Calu3 (cell line): ENCODE data around the gene FCN2. TPM values are rescaled to one million over a fixed set of nuclear protein-coding genes. Genes with fewer than 3 reads are reported as not detected.

ENCODE experiments used
- BruUV-seq: library from RNA; stranded (reverse); fragments of 400-500 nt; replicated peaks from 2 replicates; lab custom pipeline; 2021; lab: Mats Ljungman, UMichigan
- CTCF ChIA-PET: fragments of 300-600 bp; sonication (Branson Sonifier 250); formaldehyde crosslinking; loops from one replicate; lab custom pipeline; 2022; ENCODE audit warnings: antibody characterized with exemption; lab: Charles Lee
- DNase-seq: peaks from one replicate; pipeline ENCODE4 v3.0.0; 2022
- H3K27ac Mint-ChIP-seq: one replicate; pipeline ENCODE4 v1.8.0; 2022; ENCODE audit warnings: mixed read lengths; ENCODE audit not compliant: unreplicated experiment
- H3K27me3 Mint-ChIP-seq: one replicate; pipeline ENCODE4 v1.8.0; 2022; ENCODE audit warnings: mixed read lengths; ENCODE audit not compliant: unreplicated experiment
- H3K36me3 Mint-ChIP-seq: one replicate; pipeline ENCODE4 v1.8.0; 2022; ENCODE audit warnings: mild to moderate bottlenecking, moderate library complexity, mixed read lengths; ENCODE audit not compliant: insufficient read depth, unreplicated experiment
- H3K4me1 Mint-ChIP-seq: one replicate; pipeline ENCODE4 v1.8.0; 2022; ENCODE audit warnings: mild to moderate bottlenecking, low read depth, mixed read lengths; ENCODE audit not compliant: unreplicated experiment
- H3K4me3 Mint-ChIP-seq: one replicate; pipeline ENCODE4 v1.8.0; 2022; ENCODE audit warnings: mild to moderate bottlenecking, low read depth, moderate library complexity, mixed read lengths; ENCODE audit not compliant: unreplicated experiment
- H3K9me3 Mint-ChIP-seq: one replicate; pipeline ENCODE4 v1.8.0; 2022; ENCODE audit warnings: low read depth, mixed read lengths; ENCODE audit not compliant: unreplicated experiment
- intact Hi-C: fragments of 100-400 bp; cut with micrococcal nuclease; formaldehyde crosslinking; loops from one replicate; pipeline ENCODE4 v1.10.0; 2022; ENCODE audit not compliant: unreplicated experiment
- total RNA-seq: library from RNA; stranded (reverse); gene quantifications from 2 replicates; pipeline ENCODE4 v1.2.3, GENCODE V29; 2022
- TF ChIP-seq, protein P1 (sequence below): fragments of 200-600 bp; IDR thresholded peaks from one replicate; pipeline ENCODE4 v1.8.0; 2022; ENCODE audit warnings: antibody characterized with exemption; ENCODE audit not compliant: unreplicated experiment

FCN2 gene
- total RNA-seq, 1 experiment from 2014 or later = not detected

DNA sequence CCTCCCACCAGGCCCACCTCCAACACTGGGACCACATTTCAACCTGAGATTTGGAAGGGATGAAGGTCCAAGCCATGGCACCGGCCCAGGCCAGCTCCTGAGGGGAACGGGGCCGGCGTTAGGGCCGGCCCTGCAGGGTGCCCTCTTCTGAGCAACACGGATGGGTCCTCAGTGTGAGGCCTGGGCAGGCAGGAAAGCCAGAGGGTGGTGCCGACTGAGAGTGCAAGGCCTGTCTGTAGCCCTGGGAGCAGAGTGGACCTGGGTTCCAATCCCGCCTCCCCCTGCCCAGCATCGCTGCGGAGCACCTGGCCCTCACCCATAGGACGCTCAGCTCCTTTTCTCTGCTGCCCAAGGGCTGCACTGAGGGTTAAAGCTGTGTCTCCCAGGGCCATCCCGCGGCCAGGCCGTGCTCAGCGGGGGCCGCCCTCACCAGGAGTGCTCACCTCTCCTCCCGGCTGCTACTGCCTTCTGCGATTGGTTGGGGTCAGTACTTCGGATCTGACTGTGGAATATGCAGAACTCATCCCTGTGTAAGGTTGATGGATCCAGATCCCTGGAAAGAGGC lies 44.1 kb upstream of the FCN2 start:
- Mint-ChIP-seq H3K9me3 (no peaks in the 10 kb centered on the region), H3K27ac (no peak overlapping the region), H3K4me1 (no peaks in the 10 kb centered on the region), H3K4me3 (no peak overlapping the region), H3K27me3 (no peaks in the 10 kb centered on the region), H3K36me3 (no peaks in the 10 kb centered on the region)
- DNase-seq = no peak
- intact Hi-C loops = no loop called here
- no TSS peak for BruUV-seq
- CTCF ChIA-PET = no interaction called here
- TF ChIP-seq, protein P1, sequence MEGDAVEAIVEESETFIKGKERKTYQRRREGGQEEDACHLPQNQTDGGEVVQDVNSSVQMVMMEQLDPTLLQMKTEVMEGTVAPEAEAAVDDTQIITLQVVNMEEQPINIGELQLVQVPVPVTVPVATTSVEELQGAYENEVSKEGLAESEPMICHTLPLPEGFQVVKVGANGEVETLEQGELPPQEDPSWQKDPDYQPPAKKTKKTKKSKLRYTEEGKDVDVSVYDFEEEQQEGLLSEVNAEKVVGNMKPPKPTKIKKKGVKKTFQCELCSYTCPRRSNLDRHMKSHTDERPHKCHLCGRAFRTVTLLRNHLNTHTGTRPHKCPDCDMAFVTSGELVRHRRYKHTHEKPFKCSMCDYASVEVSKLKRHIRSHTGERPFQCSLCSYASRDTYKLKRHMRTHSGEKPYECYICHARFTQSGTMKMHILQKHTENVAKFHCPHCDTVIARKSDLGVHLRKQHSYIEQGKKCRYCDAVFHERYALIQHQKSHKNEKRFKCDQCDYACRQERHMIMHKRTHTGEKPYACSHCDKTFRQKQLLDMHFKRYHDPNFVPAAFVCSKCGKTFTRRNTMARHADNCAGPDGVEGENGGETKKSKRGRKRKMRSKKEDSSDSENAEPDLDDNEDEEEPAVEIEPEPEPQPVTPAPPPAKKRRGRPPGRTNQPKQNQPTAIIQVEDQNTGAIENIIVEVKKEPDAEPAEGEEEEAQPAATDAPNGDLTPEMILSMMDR = no peak

DNA sequence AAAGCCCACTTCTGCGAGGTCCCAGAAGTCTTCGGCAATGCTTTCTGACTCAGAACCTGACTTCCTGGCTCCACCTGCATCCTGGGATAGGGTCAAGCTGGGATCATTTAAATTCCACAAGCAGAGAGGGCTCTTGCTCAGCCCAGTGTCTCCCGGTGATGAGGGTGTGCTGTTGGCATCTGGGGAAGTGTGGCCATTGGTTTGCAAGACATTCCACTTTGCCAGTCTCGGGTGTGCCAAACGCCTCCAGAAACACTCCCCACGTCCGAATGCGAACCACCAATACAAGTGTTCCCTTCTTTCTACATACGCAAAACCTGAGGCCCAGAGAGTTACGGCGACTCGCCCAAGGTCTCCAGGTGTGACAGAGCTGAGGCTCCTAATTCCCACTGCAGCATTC lies 43.1 kb upstream of the FCN2 start:
- no peak overlapping the region for H3K27ac Mint-ChIP-seq
- intact Hi-C loops = no loop called here
- H3K4me1 Mint-ChIP-seq = no peaks in the 10 kb centered on the region
- no peaks in the 10 kb centered on the region for H3K36me3 Mint-ChIP-seq
- BruUV-seq = no TSS peak
- DNase-seq = no peak
- H3K27me3 Mint-ChIP-seq = no peaks in the 10 kb centered on the region
- TF ChIP-seq, protein P1 = no peak
- CTCF ChIA-PET = no interaction called here
- H3K9me3 Mint-ChIP-seq = no peaks in the 10 kb centered on the region
- no peak overlapping the region for H3K4me3 Mint-ChIP-seq

DNA sequence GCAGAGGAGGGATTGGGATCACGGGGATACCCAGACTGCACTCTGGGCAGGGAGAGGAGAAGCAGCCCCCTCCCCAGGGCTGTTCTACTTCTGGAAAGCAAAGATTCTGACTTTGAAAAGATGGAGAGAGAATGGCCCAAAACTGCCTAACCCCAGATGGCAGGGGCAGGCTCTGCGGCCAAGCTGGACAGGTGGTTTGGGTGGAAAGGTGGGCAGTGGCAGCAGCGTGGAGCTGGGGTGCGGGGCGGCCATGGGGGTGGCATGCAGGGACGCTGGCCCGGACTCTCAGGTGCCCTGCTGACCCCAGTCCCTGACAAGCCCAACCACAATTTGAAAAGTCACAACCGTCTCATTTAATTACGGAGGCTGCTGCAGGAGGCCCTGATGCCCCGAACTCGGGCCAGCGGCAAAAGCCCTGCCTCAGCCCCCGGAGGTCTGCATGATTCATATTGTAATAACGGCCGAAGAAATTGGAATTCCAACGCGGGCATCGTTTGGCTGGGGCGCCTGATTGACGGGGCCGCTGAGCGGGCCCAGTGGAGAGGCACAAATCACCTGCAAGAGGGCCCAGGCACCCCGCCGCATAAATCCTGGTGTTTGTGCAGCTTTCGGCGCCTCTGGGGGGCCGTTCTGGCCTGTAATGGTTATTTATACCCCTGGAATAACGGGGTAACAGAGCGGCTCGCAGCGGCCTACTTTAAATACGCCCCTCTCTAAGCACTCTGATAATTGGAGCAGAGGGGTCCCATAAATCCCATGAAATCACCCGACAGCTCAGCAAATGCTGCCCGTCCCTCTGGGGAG lies 41.8 kb upstream of the FCN2 start:
- TF ChIP-seq, protein P1 = no peak
- no peak for DNase-seq
- Mint-ChIP-seq H3K4me1 (no peaks in the 10 kb centered on the region), H3K27ac (no peak overlapping the region), H3K4me3 (no peak overlapping the region), H3K36me3 (no peaks in the 10 kb centered on the region), H3K9me3 (no peaks in the 10 kb centered on the region), H3K27me3 (no peaks in the 10 kb centered on the region)
- no TSS peak for BruUV-seq
- intact Hi-C loops = no loop called here
- CTCF ChIA-PET = no interaction called here

DNA sequence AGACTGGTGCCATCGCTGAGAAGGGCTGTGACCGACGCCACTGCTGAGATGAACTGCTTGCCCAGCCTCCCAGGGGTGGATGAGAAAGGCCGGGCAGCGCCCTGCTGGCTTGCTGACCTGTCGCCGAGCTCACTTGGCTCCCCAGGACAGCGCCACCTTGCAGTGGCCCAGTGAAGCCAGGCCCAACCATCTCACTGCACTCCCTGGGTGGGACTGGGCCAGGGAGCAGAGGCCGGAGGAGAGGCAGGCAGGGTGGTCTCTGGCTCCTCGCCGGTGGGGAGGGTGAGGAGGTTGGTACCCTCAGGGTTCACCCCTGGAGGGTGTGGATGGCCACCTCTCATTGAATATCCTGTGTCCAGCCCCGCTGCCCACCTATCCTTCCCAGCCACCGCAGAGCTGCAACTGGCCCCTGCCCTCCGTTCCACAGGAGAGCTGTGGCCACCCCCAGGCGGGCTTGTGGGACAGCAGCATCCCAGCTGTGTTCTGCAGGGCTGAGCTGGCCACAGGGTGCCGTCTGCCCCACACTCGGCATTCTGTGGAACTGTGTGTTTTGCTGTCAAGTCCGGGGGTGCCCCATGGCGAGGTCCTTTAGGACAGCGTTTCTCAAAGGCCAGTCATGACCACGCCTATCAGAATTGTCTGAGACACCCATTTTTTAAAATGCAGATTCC lies 41.0 kb upstream of the FCN2 start:
- Mint-ChIP-seq H3K4me1 (no peaks in the 10 kb centered on the region), H3K9me3 (no peaks in the 10 kb centered on the region), H3K27me3 (no peaks in the 10 kb centered on the region), H3K4me3 (no peak overlapping the region), H3K36me3 (no peaks in the 10 kb centered on the region), H3K27ac (no peak overlapping the region)
- intact Hi-C loops = no loop called here
- BruUV-seq = no TSS peak
- TF ChIP-seq, protein P1 = no peak
- DNase-seq = no peak
- CTCF ChIA-PET = no interaction called here
